Activated CD8-positive, alpha-beta T cell treated with anti-CD3 and anti-CD28 coated beads for 36 hours (primary cell): ENCODE results near the gene ATP8A1. TPM values are rescaled to one million over a fixed set of nuclear protein-coding genes. Genes with fewer than 3 reads are reported as not detected.
A peak's percentile ranks its signal among the peaks of the same experiment; 100 is the strongest.

ENCODE experiments used
- ATAC-seq: fragments of 200-7000 bp; cut with Tn5 transposase; one replicate; pipeline ENCODE4 v1.10.0; 2021; ENCODE audit warnings: mild to moderate bottlenecking, moderate library complexity
- CTCF ChIA-PET: fragments of 350-600 bp; sonication (Branson Sonifier 250); formaldehyde crosslinking; loops from one replicate; lab custom pipeline; 2021; ENCODE audit warnings: antibody characterized with exemption; lab: Charles Lee
- POLR2A ChIA-PET: fragments of 350-600 bp; sonication (Branson Sonifier 250); formaldehyde crosslinking; loops from one replicate; lab custom pipeline; 2021; ENCODE audit warnings: antibody characterized with exemption; lab: Charles Lee
- DNase-seq: peaks from one replicate; pipeline ENCODE4 v3.0.0-alpha.2; 2020
- H3K27ac Mint-ChIP-seq: one replicate; pipeline ENCODE4 v1.8.0; 2021; ENCODE audit warnings: mild to moderate bottlenecking, mixed read lengths
- H3K27me3 Mint-ChIP-seq: one replicate; pipeline ENCODE4 v1.8.0; 2021; ENCODE audit warnings: mixed read lengths
- H3K36me3 Mint-ChIP-seq: one replicate; pipeline ENCODE4 v1.8.0; 2021; ENCODE audit warnings: low read depth, mixed read lengths
- H3K4me1 Mint-ChIP-seq: one replicate; pipeline ENCODE4 v1.8.0; 2021; ENCODE audit warnings: low read depth, mixed read lengths
- H3K4me3 Mint-ChIP-seq: one replicate; pipeline ENCODE4 v1.8.0; 2021; ENCODE audit warnings: mild to moderate bottlenecking, moderate library complexity, mixed read lengths
- H3K9me3 Mint-ChIP-seq: one replicate; pipeline ENCODE4 v1.8.0; 2021; ENCODE audit warnings: mixed read lengths
- intact Hi-C: fragments of 100-400 bp; cut with micrococcal nuclease; formaldehyde crosslinking; loops from one replicate; pipeline ENCODE4 v1.10.0; 2022
- total RNA-seq, 2 experiments: library from RNA; stranded (reverse); gene quantifications; one replicate each; pipeline ENCODE4 v1.2.3, GENCODE V29; 2021
- TF ChIP-seq, protein P1 (sequence below): fragments of 200-600 bp; IDR thresholded peaks from one replicate; pipeline ENCODE4 v1.8.0; 2022; ENCODE audit warnings: antibody characterized with exemption, mild to moderate bottlenecking

Gene ATP8A1
- total RNA-seq, 2 experiments from 2014 or later: 28.1 to 30.7 TPM

DNA sequence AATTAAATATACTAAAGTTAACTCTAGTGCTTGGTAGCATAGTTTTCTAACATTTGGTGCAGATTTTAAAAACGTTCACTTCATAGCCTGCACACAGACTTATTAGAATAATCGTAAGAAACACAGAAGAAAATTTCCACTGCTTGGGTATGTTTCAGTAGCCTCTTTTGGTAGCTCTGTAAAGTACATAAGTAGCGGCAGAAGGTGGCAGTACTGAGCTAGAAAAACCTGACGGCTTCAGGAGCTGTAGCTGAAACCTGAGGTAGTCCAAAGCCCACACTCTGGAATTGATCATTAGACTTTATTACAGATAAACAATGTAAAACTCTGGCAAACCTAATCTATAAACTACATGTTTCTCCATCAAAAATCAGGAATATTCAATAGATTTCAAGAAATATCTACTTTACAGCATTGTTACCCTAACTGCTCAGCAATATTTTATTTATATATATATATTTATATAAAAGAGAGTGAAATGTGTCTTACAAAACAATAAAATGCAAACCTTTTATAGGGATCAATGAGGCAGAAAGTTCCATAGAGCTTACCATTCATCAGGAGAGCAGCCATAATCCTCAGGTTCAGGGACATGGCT is 88.2 kb downstream of the ATP8A1 start:
- peak; percentile 92 for ATAC-seq
- POLR2A ChIA-PET: interaction anchor here (0.6 kb wide), 1 partner anchor 162 kb away, joined by 3 read pairs; no protein-coding TSS in a partner anchor
- TF ChIP-seq, protein P1, sequence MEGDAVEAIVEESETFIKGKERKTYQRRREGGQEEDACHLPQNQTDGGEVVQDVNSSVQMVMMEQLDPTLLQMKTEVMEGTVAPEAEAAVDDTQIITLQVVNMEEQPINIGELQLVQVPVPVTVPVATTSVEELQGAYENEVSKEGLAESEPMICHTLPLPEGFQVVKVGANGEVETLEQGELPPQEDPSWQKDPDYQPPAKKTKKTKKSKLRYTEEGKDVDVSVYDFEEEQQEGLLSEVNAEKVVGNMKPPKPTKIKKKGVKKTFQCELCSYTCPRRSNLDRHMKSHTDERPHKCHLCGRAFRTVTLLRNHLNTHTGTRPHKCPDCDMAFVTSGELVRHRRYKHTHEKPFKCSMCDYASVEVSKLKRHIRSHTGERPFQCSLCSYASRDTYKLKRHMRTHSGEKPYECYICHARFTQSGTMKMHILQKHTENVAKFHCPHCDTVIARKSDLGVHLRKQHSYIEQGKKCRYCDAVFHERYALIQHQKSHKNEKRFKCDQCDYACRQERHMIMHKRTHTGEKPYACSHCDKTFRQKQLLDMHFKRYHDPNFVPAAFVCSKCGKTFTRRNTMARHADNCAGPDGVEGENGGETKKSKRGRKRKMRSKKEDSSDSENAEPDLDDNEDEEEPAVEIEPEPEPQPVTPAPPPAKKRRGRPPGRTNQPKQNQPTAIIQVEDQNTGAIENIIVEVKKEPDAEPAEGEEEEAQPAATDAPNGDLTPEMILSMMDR: peak; percentile 84

DNA sequence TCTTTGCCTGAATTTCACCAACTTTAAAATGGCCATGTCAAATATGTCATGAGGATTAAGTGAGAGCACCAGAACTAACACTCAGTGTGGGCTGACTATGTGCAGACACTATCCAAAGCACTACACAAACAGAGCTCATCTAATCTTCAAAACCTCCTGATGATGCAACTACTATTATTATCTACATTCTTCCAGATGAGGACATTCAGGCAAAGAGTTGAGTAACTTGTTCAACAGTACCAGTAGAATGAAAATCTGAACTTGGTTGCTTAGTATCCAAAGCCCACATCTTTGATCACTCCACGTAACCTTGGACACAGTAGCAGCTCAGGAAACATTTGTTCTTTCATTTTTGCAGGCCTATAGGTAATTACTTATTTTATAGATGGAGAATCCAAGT is 90.1 kb downstream of the ATP8A1 start:
- no peak overlapping the region for H3K27ac Mint-ChIP-seq
- H3K9me3 Mint-ChIP-seq: no peaks in the 10 kb centered on the region
- H3K36me3 Mint-ChIP-seq: peaks cover 14% of the 10 kb centered on the region
- H3K27me3 Mint-ChIP-seq: no peaks in the 10 kb centered on the region
- intact Hi-C loops: loop anchor here (5.0 kb wide), 1 partner anchor 185 kb away; no protein-coding TSS in a partner anchor
- TF ChIP-seq, protein P1: no peak
- no peak for DNase-seq
- ChIA-PET CTCF (interaction anchor here (0.8 to 2.2 kb wide), 4 partner anchors 8 to 298 kb away, joined by 3 to 13 read pairs (median 4); no protein-coding TSS in a partner anchor), POLR2A (no interaction called here)
- no peak overlapping the region for H3K4me3 Mint-ChIP-seq
- ATAC-seq: no peak
- no peaks in the 10 kb centered on the region for H3K4me1 Mint-ChIP-seq

More for the DNA sequence above, 88.2 kb downstream of the ATP8A1 start:
- H3K4me3 Mint-ChIP-seq: no peak overlapping the region
- DNase-seq: peak; percentile 79
- H3K4me1 Mint-ChIP-seq: no peaks in the 10 kb centered on the region
- intact Hi-C loops: loop anchor here (2.0 to 5.0 kb wide), 2 partner anchors 184 to 296 kb away; no protein-coding TSS in a partner anchor
- H3K9me3 Mint-ChIP-seq: no peaks in the 10 kb centered on the region
- CTCF ChIA-PET: interaction anchor here (0.5 to 4.0 kb wide), 45 partner anchors 8 to 299 kb away, joined by 3 to 19 read pairs (median 5); partner anchors contain the start of gene ATP8A1
- no peaks in the 10 kb centered on the region for H3K27me3 Mint-ChIP-seq
- no peak overlapping the region for H3K27ac Mint-ChIP-seq
- peaks cover 3% of the 10 kb centered on the region for H3K36me3 Mint-ChIP-seq

DNA sequence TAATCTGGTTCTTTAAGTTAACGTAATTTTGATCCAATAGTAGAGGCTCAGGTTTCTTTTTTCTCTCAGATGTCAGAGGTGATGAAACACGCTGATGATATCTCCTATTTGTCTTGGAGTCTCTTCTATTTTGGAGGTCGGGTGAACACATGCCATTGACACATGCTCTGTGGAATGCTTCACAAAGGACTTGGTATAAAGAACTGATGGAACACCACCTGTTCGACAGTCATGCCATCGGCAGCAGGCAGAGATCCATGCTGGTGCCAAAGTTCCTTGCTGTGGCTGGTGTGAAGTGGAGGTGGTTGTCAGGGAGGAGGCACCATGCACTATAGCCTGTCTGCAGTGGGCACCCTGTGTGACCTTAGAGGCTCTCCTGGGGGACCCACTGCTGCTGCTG is 94.9 kb downstream of the ATP8A1 start:
- H3K27ac Mint-ChIP-seq: no peak overlapping the region
- intact Hi-C loops: no loop called here
- no peak overlapping the region for H3K4me3 Mint-ChIP-seq
- ChIA-PET POLR2A (no interaction called here), CTCF (no interaction called here)
- no peaks in the 10 kb centered on the region for H3K9me3 Mint-ChIP-seq
- H3K4me1 Mint-ChIP-seq: no peaks in the 10 kb centered on the region
- no peaks in the 10 kb centered on the region for H3K27me3 Mint-ChIP-seq
- DNase-seq (no peak), ATAC-seq (no peak)
- H3K36me3 Mint-ChIP-seq: peaks cover 21% of the 10 kb centered on the region
- TF ChIP-seq, protein P1: no peak

DNA sequence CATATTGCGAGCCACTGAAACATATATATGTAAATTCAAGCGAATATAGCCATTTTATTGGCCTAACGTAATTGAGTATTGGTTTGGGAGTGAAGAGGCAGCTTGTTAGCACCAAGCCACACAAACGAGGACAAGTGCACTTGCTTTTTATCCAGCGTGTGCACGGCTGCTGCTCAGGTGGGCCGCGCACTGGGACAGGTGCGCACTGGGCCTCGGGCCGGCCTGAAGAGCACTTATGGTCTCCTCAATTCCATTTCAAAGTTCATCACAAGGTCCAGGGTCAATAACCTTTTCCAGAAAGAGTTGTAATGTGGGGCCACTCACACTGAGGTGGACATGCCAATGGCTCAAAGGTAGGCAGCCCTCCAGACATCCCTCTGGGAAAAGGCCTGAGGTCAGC is 95.9 kb downstream of the ATP8A1 start:
- Mint-ChIP-seq H3K27ac (no peak overlapping the region), H3K4me3 (no peak overlapping the region), H3K9me3 (no peaks in the 10 kb centered on the region), H3K36me3 (peaks cover 23% of the 10 kb centered on the region), H3K27me3 (no peaks in the 10 kb centered on the region), H3K4me1 (no peaks in the 10 kb centered on the region)
- no peak for ATAC-seq
- DNase-seq: no peak
- TF ChIP-seq, protein P1: no peak
- POLR2A ChIA-PET: no interaction called here
- intact Hi-C loops: no loop called here
- CTCF ChIA-PET: interaction anchor here (0.6 to 1.8 kb wide), 2 partner anchors 8 to 189 kb away, joined by 3 to 4 read pairs; no protein-coding TSS in a partner anchor

DNA sequence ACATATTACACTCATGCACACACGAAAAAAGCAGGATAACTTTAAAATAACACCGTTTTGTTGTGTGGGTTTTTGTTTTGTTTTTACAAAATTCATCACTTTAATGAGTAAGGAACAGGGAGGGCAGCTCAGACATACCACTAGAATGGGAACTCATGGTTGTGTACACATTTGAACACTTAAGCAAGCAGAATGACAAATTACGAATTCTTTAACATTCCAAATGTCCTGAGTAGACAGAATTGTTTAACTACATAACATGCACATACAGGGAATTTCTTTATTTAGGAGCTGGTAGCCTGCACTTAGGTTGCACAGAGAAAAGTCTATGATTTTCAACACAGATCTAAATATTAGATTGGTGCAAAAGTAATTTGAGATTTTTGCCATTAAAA is 96.4 kb downstream of the ATP8A1 start:
- Mint-ChIP-seq H3K27me3 (no peaks in the 10 kb centered on the region), H3K9me3 (no peaks in the 10 kb centered on the region), H3K4me3 (no peak overlapping the region), H3K27ac (no peak overlapping the region), H3K36me3 (peaks cover 23% of the 10 kb centered on the region), H3K4me1 (no peaks in the 10 kb centered on the region)
- ATAC-seq (no peak), DNase-seq (no peak)
- ChIA-PET POLR2A (no interaction called here), CTCF (interaction anchor here (0.6 to 1.8 kb wide), 2 partner anchors 8 to 189 kb away, joined by 3 to 4 read pairs; no protein-coding TSS in a partner anchor)
- TF ChIP-seq, protein P1: no peak
- intact Hi-C loops: no loop called here
